ENCODE results near the gene NOC3L.

NOC3L gene

DNA sequence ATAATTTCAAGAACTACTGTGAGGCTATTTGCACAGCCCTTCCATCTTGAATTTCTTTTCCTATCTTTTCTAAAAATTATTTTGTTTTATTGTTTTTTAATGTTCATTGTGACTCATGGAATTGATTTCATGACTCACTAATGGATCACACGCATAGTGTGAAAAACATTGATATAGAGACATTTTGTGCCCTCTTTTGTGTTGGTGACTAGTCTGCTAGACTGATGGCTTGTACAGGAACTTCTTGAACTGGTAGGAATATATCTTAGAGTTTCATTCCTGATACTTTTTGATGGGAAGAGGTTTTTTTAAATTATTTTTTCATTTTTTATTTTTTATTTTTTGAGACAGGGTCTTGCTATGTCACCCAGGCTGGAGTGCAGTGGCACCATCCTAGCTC lies 12.6 kb upstream of the NOC3L start:
- Histone ChIP-seq H3K36me3 (ENCODE audit: insufficient read depth, low read length) (no peaks in the 10 kb centered on the region), H3K9ac (ENCODE audit: insufficient read length) (no peak overlapping the region), H3K27ac (no peak overlapping the region), H3K4me3 (no peak overlapping the region), H3K9me3 (ENCODE audit: low read depth, low read length) (no peaks in the 10 kb centered on the region)
- TF ChIP-seq FOXP2 (optimal IDR thresholded peaks at IDR 0.05; ENCODE audit: control extremely low read depth, extremely low read length, insufficient read depth): no peak
- TF ChIP-seq EZH2 (IDR thresholded peaks at IDR 0.05): no peak
- TF ChIP-seq POLR2AphosphoS5 (IDR thresholded peaks at IDR 0.05; ENCODE audit: borderline replicate concordance, low read depth, low read length): no peak
- DNase-seq (ENCODE audit: low read depth, low spot score): no peak

DNA sequence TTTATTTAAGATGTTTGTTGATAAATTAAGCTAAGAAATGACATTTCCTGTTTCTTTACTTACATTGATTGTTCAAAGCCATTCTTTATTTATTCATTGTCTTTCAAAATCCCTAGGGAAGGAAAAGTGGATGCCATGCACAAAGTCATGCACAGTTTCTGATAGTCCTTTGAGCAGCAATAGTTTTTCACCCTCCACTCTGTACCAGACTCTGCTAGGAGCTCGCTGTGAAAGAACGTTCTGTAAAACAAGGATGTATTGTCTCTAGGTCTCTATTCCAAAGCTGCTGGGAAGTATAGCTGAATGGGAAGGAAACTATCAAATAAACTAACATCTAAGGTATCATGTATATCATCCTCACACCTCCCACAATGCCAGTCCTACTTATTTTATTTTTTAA lies 7.8 kb upstream of the NOC3L start:
- no peak overlapping the region for H3K9ac ChIP-seq (ENCODE audit: insufficient read length)
- TF ChIP-seq POLR2AphosphoS5 (IDR thresholded peaks at IDR 0.05; ENCODE audit: borderline replicate concordance, low read depth, low read length) (no peak), EZH2 (IDR thresholded peaks at IDR 0.05) (no peak), FOXP2 (optimal IDR thresholded peaks at IDR 0.05; ENCODE audit: control extremely low read depth, extremely low read length, insufficient read depth) (no peak)
- H3K4me3 ChIP-seq: no peak overlapping the region
- no peak for DNase-seq (ENCODE audit: low read depth, low spot score)
- H3K36me3 ChIP-seq (ENCODE audit: insufficient read depth, low read length): no peaks in the 10 kb centered on the region
- H3K9me3 ChIP-seq (ENCODE audit: low read depth, low read length): no peaks in the 10 kb centered on the region
- no peak overlapping the region for H3K27ac ChIP-seq

DNA sequence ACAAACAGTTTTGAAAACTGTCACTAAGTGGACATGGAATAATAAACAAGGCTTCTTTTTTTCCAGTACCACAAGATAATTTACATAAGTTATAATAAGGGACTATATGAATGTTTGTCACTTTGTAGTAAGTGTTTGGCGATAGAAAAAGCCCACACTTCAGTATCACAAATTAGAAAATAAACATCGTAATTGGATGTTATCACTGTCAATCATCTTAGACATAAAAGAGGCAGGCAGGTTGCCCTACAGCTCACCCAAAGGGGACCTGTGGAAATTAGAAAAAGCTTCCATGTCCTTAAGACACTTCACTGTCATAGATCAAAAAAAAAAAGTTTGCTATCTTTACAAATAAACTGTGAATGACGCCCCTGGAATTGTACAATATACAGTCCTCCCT lies 3.6 kb upstream of the NOC3L start:
- Histone ChIP-seq H3K27ac (no peak overlapping the region), H3K9ac (ENCODE audit: insufficient read length) (no peak overlapping the region), H3K36me3 (ENCODE audit: insufficient read depth, low read length) (no peaks in the 10 kb centered on the region), H3K9me3 (ENCODE audit: low read depth, low read length) (no peaks in the 10 kb centered on the region), H3K4me3 (no peak overlapping the region)
- no peak for TF ChIP-seq FOXP2 (optimal IDR thresholded peaks at IDR 0.05; ENCODE audit: control extremely low read depth, extremely low read length, insufficient read depth)
- no peak for TF ChIP-seq EZH2 (IDR thresholded peaks at IDR 0.05)
- no peak for TF ChIP-seq POLR2AphosphoS5 (IDR thresholded peaks at IDR 0.05; ENCODE audit: borderline replicate concordance, low read depth, low read length)
- no peak for DNase-seq (ENCODE audit: low read depth, low spot score)

DNA sequence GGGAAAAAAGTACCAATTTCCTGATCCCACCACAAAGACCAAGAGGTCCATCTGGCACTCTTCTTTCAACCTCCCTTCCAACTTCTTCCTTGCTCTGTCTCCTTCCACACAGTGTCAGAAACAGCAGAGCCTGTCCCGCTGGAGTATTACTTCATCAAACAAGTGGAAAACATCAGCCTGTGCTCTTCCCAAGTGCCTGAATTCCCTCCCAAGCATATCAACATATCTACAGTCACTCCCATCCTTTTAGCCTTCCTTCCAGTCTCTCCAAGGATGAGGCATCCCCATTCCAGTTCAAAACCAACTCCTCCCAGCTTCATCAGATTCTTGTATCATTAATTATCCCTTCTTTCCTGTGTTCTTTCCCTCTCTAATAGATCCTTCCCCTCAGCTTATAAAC lies 1.7 kb upstream of the NOC3L start:
- Histone ChIP-seq H3K9ac (ENCODE audit: insufficient read length) (no peak overlapping the region), H3K27ac (no peak overlapping the region), H3K9me3 (ENCODE audit: low read depth, low read length) (no peaks in the 10 kb centered on the region), H3K36me3 (ENCODE audit: insufficient read depth, low read length) (peaks cover 8% of the 10 kb centered on the region; the same call in 1 of the 2 replicates), H3K4me3 (no peak overlapping the region)
- no peak for DNase-seq (ENCODE audit: low read depth, low spot score)
- TF ChIP-seq POLR2AphosphoS5 (IDR thresholded peaks at IDR 0.05; ENCODE audit: borderline replicate concordance, low read depth, low read length): no peak
- no peak for TF ChIP-seq FOXP2 (optimal IDR thresholded peaks at IDR 0.05; ENCODE audit: control extremely low read depth, extremely low read length, insufficient read depth)
- TF ChIP-seq EZH2 (IDR thresholded peaks at IDR 0.05): no peak

DNA sequence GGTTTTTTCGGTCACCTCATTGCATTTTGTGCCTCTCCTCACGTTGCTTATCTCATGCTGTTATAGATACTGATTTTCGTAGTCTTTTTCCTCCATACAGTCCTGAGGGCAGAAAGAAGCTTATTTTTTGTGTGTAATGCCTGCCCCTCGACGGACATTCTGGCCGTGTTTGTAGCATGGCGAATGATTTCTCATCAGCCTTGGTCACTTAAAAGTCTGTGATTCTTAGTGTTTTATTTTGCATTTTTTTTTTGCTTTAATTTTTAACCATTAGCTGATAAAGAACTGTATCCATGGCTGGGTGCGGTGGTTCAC lies 469 bp upstream of the NOC3L start:
- Histone ChIP-seq H3K9ac (ENCODE audit: insufficient read length) (no peak overlapping the region), H3K4me3 (peak overlapping the region; percentile 91), H3K9me3 (ENCODE audit: low read depth, low read length) (no peaks in the 10 kb centered on the region), H3K27ac (no peak overlapping the region), H3K36me3 (ENCODE audit: insufficient read depth, low read length) (peaks cover 20% of the 10 kb centered on the region; the same call in 1 of the 2 replicates)
- no peak for DNase-seq (ENCODE audit: low read depth, low spot score)
- TF ChIP-seq EZH2 (IDR thresholded peaks at IDR 0.05): no peak

DNA sequence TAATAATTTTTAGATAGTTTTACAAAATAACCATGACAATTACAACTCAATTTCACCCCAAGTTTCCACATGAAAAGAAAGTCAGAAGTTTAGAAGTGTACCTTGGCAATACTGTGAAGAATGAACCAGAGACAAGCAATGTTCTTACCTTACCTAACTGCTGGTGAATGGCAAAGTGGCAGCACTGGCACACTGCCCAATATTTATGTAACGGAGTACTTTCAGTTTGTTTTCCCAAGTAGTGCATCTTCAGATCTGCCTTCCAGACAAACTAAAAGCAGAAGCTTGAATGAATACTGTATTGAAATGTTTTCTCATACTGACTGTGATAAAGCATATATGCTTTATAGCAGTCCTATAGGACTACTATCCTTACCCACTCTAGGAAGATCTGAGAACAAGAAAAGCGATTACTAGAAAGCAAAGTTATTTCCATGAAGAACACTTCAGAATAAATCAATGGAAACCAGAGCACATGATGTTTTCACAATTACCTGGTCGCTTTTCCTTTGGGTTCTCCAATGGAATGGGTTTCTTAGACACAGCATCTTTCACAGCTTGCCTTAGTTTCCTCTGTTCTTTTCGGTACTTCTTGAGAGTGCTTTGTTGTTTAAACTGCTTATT lies 1.5 kb downstream of the NOC3L start:
- TF ChIP-seq EZH2 (IDR thresholded peaks at IDR 0.05) (no peak), POLR2AphosphoS5 (IDR thresholded peaks at IDR 0.05; ENCODE audit: borderline replicate concordance, low read depth, low read length) (no peak), FOXP2 (optimal IDR thresholded peaks at IDR 0.05; ENCODE audit: control extremely low read depth, extremely low read length, insufficient read depth) (no peak)
- H3K36me3 ChIP-seq (ENCODE audit: insufficient read depth, low read length): peaks cover 39% of the 10 kb centered on the region
- peak overlapping the region; percentile 93 for H3K9ac ChIP-seq (ENCODE audit: insufficient read length)
- no peak overlapping the region for H3K27ac ChIP-seq
- no peak for DNase-seq (ENCODE audit: low read depth, low spot score)
- H3K4me3 ChIP-seq: peak overlapping the region; percentile 91
- H3K9me3 ChIP-seq (ENCODE audit: low read depth, low read length): no peaks in the 10 kb centered on the region

DNA sequence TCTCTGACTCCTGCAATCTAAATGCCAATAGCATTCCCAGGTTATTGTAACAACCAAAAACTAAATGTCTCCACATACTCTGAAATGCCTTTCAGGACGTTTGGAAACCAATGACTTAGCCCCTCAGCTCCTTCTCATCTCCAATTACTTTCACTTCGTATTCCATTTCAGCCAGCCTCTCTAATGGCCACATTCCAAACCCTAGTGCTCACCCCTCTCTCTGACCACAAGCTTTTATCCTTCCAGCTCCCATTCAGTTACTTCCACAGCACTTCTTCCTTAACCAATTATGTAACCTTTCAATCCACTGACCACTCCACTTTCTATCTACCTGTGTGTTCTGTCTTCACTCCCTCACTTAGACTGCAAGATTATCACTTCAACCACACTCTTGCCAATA lies 4.3 kb downstream of the NOC3L start:
- no peaks in the 10 kb centered on the region for H3K9me3 ChIP-seq (ENCODE audit: low read depth, low read length)
- no peak overlapping the region for H3K9ac ChIP-seq (ENCODE audit: insufficient read length)
- no peak overlapping the region for H3K4me3 ChIP-seq
- H3K36me3 ChIP-seq (ENCODE audit: insufficient read depth, low read length): peaks cover 64% of the 10 kb centered on the region
- no peak for DNase-seq (ENCODE audit: low read depth, low spot score)
- TF ChIP-seq POLR2AphosphoS5 (IDR thresholded peaks at IDR 0.05; ENCODE audit: borderline replicate concordance, low read depth, low read length): no peak
- TF ChIP-seq FOXP2 (optimal IDR thresholded peaks at IDR 0.05; ENCODE audit: control extremely low read depth, extremely low read length, insufficient read depth): no peak
- TF ChIP-seq EZH2 (IDR thresholded peaks at IDR 0.05): no peak
- H3K27ac ChIP-seq: no peak overlapping the region

DNA sequence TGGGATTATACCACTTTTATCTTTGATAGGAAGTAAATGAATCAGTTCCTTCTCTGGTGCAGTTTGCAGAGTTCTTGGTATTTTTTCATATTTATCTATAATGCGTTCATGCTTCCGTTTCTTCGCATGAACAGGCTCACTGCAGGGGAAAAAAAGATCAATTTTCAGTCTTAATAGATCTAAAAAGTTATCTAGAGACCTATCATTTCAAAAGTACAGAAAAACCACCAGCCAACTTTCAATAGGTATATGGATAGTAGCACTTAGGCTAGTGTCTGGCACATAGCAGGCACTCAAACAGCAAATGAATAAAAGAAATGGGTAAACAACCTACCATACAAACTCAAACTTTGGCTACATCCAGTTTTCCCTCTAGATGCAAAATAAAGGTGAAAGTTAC lies 5.5 kb downstream of the NOC3L start:
- no peak for DNase-seq (ENCODE audit: low read depth, low spot score)
- no peak for TF ChIP-seq EZH2 (IDR thresholded peaks at IDR 0.05)
- TF ChIP-seq POLR2AphosphoS5 (IDR thresholded peaks at IDR 0.05; ENCODE audit: borderline replicate concordance, low read depth, low read length): no peak
- no peak for TF ChIP-seq FOXP2 (optimal IDR thresholded peaks at IDR 0.05; ENCODE audit: control extremely low read depth, extremely low read length, insufficient read depth)
- Histone ChIP-seq H3K27ac (no peak overlapping the region), H3K4me3 (no peak overlapping the region), H3K9ac (ENCODE audit: insufficient read length) (no peak overlapping the region), H3K9me3 (ENCODE audit: low read depth, low read length) (no peaks in the 10 kb centered on the region), H3K36me3 (ENCODE audit: insufficient read depth, low read length) (peaks cover 72% of the 10 kb centered on the region)

DNA sequence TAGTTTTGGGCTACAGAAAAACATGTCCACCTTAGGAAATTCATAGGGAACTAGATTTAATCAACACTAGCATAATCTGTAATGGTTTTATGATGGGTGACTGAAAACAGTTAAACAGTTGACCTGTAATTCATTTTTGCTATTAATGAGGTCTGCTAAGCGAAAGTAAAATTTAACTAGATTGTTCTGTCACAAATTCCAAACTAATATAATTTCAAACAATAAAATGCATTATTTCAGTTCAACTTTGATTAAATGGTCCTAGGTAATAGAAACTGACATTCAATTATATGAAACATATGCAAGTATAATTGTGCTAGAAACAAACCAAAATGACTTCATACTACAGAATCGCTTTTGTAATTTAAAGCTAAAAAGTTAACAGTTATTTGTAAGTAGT lies 6.9 kb downstream of the NOC3L start:
- DNase-seq (ENCODE audit: low read depth, low spot score): no peak
- TF ChIP-seq FOXP2 (optimal IDR thresholded peaks at IDR 0.05; ENCODE audit: control extremely low read depth, extremely low read length, insufficient read depth) (no peak), EZH2 (IDR thresholded peaks at IDR 0.05) (no peak)
- Histone ChIP-seq H3K9ac (ENCODE audit: insufficient read length) (no peak overlapping the region), H3K4me3 (no peak overlapping the region), H3K27ac (no peak overlapping the region), H3K9me3 (ENCODE audit: low read depth, low read length) (no peaks in the 10 kb centered on the region), H3K36me3 (ENCODE audit: insufficient read depth, low read length) (peaks cover 81% of the 10 kb centered on the region)

Measured in SK-N-MC (cell line).